Ishikawa (cell line): Measurements from ENCODE around the gene TMEM108.

Source experiments
- EP300 ChIP-seq: IDR thresholded peaks from 2 replicates; pipeline ENCODE4 v1.6.1; 2012; ENCODE audit warnings: borderline replicate concordance
- FOXM1 ChIP-seq: IDR thresholded peaks from 2 replicates; pipeline ENCODE4 v1.6.1; 2012; ENCODE audit warnings: low read depth, borderline replicate concordance
- RAD21 ChIP-seq: IDR thresholded peaks from 2 replicates; pipeline ENCODE4 v1.6.1; 2012; ENCODE audit warnings: low read depth
- TAF1 ChIP-seq: IDR thresholded peaks from 2 replicates; pipeline ENCODE4 v1.6.1; 2012; ENCODE audit warnings: low read depth, mild to moderate bottlenecking
- TCF12 ChIP-seq: IDR thresholded peaks from 2 replicates; pipeline ENCODE4 v1.6.1; 2012; ENCODE audit warnings: low read depth
- TF ChIP-seq, protein P1 (sequence below): IDR thresholded peaks from 2 replicates; pipeline ENCODE4 v1.6.1; 2012; ENCODE audit warnings: low read depth, mild to moderate bottlenecking
- TF ChIP-seq, protein P2 (sequence below): IDR thresholded peaks from 2 replicates; pipeline ENCODE4 v1.6.1; 2012

GRCh38 chr3:133069556-133070286 is 31.5 kb downstream of the TMEM108 start:
- TF ChIP-seq EP300 (no peak), RAD21 (no peak), FOXM1 (no peak), TAF1 (no peak), TCF12 (no peak)
- TF ChIP-seq, protein P1, sequence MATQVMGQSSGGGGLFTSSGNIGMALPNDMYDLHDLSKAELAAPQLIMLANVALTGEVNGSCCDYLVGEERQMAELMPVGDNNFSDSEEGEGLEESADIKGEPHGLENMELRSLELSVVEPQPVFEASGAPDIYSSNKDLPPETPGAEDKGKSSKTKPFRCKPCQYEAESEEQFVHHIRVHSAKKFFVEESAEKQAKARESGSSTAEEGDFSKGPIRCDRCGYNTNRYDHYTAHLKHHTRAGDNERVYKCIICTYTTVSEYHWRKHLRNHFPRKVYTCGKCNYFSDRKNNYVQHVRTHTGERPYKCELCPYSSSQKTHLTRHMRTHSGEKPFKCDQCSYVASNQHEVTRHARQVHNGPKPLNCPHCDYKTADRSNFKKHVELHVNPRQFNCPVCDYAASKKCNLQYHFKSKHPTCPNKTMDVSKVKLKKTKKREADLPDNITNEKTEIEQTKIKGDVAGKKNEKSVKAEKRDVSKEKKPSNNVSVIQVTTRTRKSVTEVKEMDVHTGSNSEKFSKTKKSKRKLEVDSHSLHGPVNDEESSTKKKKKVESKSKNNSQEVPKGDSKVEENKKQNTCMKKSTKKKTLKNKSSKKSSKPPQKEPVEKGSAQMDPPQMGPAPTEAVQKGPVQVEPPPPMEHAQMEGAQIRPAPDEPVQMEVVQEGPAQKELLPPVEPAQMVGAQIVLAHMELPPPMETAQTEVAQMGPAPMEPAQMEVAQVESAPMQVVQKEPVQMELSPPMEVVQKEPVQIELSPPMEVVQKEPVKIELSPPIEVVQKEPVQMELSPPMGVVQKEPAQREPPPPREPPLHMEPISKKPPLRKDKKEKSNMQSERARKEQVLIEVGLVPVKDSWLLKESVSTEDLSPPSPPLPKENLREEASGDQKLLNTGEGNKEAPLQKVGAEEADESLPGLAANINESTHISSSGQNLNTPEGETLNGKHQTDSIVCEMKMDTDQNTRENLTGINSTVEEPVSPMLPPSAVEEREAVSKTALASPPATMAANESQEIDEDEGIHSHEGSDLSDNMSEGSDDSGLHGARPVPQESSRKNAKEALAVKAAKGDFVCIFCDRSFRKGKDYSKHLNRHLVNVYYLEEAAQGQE = no peak
- TF ChIP-seq, protein P2, sequence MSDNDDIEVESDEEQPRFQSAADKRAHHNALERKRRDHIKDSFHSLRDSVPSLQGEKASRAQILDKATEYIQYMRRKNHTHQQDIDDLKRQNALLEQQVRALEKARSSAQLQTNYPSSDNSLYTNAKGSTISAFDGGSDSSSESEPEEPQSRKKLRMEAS = no peak
